Stimulated activated CD8-positive, alpha-beta memory T cell treated with anti-CD3 and anti-CD28 coated beads, Interleukin-7, amount 100 ng/mL, for 1 hour (primary cell): ENCODE data around the gene CHRD.
A peak's percentile ranks its signal among the peaks of the same experiment; 100 is the strongest.

Experiments used
- DNase-seq, 2 donors: peaks; one replicate each; pipeline ENCODE4 v3.0.0-alpha.2; 2020; ENCODE audit warnings: low read depth in 2 of 2

CHRD gene

DNA sequence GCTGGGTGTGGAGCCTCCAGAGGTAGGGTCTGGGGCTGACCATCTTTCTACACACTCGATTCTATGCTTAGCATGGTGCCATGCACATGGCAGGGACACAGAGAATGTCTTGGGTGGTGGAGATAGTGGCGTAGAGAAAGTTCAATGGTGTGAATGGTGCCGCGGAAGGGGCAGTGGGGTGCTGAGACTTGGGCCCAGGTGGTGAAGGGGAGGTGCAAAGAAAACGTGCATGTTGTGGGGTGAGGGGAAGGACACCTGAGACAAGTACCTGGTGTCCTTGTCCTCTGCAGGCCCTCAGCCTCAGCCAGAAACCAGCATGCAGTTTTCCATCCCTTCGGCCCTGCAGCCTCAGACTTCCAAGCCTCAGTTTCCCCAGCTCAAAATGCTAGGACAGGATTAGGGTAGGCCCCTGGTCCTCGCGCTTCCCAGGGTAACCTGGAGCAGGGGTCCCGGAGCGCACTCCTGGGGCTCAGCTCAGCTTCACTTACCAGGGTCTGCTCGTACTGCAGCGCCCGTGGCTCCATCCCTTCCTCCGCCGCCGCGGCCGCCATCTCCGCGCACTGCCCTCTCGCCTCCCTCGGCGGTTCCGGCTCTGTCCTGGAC lies 18.8 kb upstream of the CHRD start:
- DNase-seq: no peak

- peak in 1 of 2 donors; percentile 7 for DNase-seq
Measured at GRCh38 chr3:184361532-184361931, 18.3 kb upstream of the CHRD start, which contains the start of the genes CLCN2 and POLR2H. Gene CLCN2 (minus strand): TSS chr3:184361605. CDS start chr3:184361479, 126 bp downstream. Gene POLR2H (plus strand): TSS chr3:184361710. CDS start chr3:184363493, 1,783 bp downstream.

GRCh38 chr3:184361932-184362667 lies 17.8 kb upstream of the CHRD start:
- peak in 1 of 2 donors; percentile 10 for DNase-seq

- peak; percentile 90 to 97 for DNase-seq
Measured at GRCh38 chr3:184362668-184363546, 16.9 kb upstream of the CHRD start.

DNA sequence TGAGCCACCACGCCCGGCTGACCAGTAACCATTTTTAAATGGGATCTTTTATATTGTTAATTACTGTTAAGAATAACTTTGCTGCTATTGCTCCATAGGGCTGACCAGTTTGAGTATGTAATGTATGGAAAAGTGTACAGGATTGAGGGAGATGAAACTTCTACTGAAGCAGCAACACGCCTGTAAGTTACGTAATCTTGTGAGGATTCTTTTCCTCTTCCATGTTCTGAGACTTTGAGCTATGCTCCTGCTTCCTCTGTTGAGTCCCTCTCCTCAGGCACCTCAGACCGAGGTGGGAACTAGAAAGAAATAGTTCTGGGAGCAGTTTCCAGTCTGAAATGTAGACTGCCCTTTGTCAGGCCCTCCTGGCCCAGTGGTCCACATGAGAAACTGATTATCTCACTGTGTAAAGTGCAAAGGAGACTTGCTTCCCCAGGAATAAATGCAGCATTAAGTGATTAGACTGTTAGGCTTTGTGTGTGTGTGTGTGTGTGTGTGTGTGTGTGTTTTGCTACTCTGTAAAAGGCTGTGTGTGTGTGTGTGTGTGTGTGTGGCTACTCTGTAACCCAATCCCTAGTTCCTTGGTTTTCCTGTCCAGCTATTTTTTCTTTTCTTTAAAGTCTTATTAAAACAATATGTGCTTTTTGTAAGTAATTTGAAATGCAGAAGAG lies 13.1 kb upstream of the CHRD start:
- DNase-seq: no peak

DNA sequence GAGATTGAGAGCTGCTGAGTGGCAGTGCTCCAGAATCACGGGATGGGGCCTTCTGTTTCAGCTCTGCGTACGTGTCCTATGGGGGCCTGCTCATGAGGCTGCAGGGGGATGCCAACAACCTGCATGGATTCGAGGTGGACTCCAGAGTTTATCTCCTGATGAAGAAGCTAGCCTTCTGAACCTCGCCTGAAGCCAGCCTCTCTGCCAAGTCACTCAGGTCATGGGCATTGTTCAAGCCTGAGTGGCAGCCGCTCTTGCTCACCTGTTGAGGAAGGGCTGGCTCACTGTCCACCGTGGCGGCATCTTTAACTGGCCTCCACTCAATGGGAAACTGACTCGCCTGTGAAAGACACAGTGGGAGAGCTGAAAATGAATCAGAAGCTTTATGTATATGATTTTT lies 11.7 kb upstream of the CHRD start:
- DNase-seq: no peak

GRCh38 chr3:184368586-184369183 lies 11.2 kb upstream of the CHRD start:
- no peak for DNase-seq

GRCh38 chr3:184371570-184372018 lies 8.3 kb upstream of the CHRD start:
- peak in 1 of 2 donors; percentile 33 for DNase-seq

DNA sequence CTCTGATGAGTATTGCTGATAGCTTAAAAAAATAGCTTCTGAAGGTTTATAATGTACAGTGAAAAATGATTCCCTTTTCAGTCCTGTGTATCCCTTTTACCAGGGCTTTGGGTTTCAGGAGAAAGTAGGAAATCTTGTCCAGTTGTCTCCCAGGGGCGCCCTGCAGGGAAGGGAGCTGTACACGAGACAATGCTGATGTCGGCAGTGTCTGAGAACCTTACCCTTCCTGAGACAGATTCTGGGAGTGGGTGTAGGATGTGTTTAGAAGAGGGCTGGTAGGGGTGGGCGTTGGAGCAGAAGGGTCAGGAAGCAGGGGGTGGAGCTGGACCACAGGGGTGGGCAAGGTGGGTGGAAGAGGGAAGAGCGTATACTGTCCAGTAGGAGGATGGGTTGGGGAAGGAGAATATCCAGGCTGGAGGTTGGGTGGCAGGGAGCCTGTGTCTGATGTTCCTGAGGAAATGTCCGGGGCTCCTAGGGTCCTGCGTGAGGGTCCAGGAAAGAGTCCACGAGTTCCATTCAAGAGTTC lies 7.5 kb upstream of the CHRD start:
- no peak for DNase-seq

GRCh38 chr3:184372911-184373310 lies 6.9 kb upstream of the CHRD start:
- DNase-seq: no peak

DNA sequence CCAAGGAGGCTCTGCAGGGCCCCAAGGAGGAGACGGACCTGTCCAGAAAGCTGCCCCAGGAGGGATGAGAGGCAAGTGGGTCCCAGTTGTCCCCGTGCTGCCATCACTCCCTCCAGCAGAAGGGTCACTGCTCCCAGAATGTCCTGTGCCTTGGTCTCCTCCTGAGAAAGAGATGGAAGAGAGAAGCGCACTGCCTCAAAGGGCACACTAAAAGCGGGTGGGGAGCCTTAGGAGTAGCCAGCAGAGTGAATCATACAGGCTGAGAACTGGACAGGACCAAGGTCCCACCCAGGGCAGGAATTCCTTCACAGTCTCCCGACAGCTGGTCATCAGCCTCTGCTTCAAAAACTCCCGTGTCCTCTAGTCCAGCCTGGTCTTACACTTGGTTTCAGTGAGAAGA lies 6.4 kb upstream of the CHRD start:
- DNase-seq: no peak

DNA sequence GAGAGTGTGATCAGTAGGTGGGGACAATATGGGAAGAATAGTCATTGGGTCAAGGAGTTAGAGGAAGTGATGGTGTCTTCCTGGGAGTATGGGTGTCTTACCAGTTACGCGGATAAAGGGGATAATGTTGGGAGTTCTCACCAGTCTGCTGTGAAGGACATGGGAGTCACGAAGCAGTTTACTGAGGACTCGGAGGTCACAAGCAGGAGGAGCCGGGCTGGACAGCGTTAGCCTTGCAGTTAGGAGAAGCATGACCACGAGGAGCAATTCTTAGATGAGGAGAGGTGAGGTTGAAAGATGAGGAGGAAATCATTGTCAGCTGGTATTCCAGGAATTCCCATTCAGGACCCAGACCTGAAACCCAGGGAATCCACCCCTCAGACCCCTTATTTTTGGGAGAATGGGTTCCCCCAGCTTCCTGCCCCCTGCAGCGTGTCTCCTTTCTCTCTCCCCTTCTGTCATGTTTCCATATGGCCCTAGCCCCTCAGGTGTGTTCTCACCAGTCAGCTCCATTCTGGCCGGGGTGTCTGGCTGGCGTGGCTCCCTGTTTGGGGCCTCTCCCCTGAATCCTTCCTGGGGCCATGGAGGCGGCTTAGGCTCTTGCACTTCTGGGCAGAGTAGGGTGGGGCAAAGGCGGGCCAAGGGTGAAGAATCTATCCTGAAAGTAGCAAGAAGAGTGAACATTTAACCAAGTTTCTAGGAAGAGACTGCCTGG lies 4.0 kb upstream of the CHRD start:
- no peak for DNase-seq

- no peak for DNase-seq
Measured at GRCh38 chr3:184377374-184377773, 2.5 kb upstream of the CHRD start.

DNA sequence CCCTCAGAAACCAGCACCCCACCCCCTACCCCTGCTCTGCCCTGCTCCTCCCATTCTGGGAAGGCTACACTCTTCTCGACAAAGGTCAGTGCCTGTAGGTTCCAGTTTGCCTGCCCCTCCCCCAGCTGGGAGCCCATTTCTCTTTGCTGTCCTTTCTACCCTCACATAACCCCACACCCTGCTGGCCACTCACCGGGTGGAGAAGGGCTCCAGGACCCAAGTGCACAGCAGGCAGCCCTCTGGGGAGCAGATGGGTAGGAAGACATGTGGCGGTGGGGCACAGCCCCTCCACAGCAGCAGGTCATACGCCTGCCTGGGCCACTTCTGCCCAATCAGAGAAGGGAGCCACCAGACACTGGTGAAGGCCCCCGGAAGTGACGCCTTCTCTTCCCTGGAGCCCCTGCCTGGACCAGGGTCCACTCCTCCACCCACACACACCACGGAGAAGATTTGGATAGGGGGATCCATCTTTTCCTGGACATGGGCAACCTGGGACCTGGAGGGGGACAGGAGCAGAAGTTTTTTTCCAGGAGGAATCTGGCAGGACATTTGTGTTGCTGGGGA lies 1.9 kb upstream of the CHRD start, which contains the start of gene THPO:
THPO (minus strand) TSS at position 326 of the 564 bp plus-strand sequence. CDS start 1,948 bp downstream, outside the sequence.
- DNase-seq: no peak

GRCh38 chr3:184378651-184379357 lies 1.1 kb upstream of the CHRD start:
- DNase-seq: no peak

DNA sequence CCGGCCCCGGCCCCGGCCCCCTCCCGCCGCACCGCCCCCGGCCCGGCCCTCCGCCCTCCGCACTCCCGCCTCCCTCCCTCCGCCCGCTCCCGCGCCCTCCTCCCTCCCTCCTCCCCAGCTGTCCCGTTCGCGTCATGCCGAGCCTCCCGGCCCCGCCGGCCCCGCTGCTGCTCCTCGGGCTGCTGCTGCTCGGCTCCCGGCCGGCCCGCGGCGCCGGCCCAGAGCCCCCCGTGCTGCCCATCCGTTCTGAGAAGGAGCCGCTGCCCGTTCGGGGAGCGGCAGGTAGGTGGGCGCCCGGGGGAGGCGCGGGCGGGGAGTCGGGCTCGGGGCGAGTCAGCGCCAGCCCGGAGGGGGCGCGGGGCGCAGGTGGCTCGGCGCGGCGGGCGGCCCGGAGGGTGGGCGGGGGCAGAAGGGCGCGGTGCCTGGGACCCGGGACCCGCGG lies 352 bp downstream of the CHRD start:
- DNase-seq: no peak

DNA sequence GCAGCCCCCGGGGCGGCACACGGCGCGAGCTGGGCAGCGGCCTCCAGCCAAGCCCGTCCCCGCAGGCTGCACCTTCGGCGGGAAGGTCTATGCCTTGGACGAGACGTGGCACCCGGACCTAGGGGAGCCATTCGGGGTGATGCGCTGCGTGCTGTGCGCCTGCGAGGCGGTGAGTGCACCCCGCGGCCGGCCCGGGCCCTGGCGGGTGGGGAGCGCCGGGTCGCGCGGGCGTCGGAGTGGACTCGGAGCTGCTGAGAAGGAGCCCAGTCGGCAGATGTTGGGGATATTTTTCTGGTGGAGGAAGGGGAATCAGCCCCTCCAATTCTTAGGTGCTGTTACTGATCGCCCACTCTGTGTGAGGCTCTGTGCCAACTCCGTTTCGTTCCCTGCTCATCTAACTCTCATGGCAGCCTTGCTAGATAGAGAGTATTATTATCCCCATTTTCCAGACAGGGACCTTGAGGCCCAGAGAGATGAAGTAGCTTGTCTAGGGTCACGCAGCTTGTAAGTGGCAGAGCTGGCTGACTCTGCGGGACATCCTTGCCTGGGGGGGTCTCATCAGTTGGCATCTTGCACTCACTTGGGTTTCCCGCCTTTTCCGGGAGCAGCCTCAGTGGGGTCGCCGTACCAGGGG lies 890 bp downstream of the CHRD start:
- no peak for DNase-seq
